ENCODE results near the gene SPTLC2. TPM values are rescaled to one million over a fixed set of nuclear protein-coding genes. Genes with fewer than 3 reads are reported as not detected.

Gene SPTLC2
- total and polyA plus RNA-seq, 7 donors, result 2.4 to 9.0 (median 5.8) TPM

DNA sequence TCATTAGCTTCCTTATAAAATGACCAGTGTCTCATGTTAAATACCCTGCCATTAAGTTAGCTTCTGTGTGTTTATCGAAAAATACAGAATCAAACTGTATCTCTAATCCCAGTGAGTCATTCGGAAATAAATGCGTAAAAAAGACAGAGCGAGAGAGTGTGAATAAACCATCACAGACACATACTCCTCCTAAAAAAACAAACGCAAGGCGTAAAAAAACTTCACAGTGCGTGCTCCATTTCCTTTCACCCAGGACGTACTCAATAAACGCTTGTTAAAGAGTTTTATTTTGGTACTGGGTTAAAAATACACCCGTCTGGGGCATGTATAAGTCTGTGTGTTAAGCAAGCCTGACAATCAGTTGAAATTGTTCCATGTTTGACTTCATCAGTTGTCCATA is 59.0 kb downstream of the SPTLC2 start:
- TF ChIP-seq, protein P1, sequence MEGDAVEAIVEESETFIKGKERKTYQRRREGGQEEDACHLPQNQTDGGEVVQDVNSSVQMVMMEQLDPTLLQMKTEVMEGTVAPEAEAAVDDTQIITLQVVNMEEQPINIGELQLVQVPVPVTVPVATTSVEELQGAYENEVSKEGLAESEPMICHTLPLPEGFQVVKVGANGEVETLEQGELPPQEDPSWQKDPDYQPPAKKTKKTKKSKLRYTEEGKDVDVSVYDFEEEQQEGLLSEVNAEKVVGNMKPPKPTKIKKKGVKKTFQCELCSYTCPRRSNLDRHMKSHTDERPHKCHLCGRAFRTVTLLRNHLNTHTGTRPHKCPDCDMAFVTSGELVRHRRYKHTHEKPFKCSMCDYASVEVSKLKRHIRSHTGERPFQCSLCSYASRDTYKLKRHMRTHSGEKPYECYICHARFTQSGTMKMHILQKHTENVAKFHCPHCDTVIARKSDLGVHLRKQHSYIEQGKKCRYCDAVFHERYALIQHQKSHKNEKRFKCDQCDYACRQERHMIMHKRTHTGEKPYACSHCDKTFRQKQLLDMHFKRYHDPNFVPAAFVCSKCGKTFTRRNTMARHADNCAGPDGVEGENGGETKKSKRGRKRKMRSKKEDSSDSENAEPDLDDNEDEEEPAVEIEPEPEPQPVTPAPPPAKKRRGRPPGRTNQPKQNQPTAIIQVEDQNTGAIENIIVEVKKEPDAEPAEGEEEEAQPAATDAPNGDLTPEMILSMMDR (IDR thresholded peaks at IDR 0.05), result no peak
- no peak overlapping the region for H3K27ac ChIP-seq
- peaks cover 3 to 60% of the 10 kb centered on the region in 2 donors for H3K36me3 ChIP-seq (ENCODE audit: insufficient read depth in 1 of 2, low read depth in 1 of 2)
- DNase-seq (no peak), ATAC-seq (no peak)
- WGBS, 3 donors, result 92 to 94% (median 92%) methylated on average over 10 of the region's 10 CpGs
- intact Hi-C loops (cut with DNase I), result loop anchor here in 1 of 2 donors (10.0 kb wide), 2 partner anchors 413 to 683 kb away; partner anchors contain the start of gene ZDHHC22
- no peaks in the 10 kb centered on the region for H3K27me3 ChIP-seq (ENCODE audit: insufficient read depth in 3 of 3, low read length in 2 of 3)
- H3K4me3 ChIP-seq, result no peak overlapping the region
- H3K4me1 ChIP-seq, result no peaks in the 10 kb centered on the region
- H3K9me3 ChIP-seq, result no peaks in the 10 kb centered on the region

DNA sequence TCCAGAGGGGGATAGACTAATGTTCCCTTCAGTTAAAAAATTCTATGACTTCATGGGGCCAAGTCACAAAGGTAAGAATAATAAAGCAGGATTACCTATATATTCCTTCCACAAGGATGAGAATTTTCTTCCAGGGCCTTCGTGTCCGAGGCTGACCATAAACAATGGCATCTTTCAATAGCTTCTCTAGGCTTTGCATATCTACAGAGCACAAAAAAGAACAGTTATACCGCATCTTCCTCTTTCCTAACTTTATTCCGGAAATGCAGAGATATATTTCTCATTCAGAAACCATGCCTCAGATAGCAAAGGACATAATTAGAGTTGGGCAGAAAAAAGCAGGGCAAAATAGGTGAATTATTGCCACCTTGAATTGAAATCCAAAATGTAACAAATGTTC is 59.5 kb downstream of the SPTLC2 start:
- ATAC-seq (no peak), DNase-seq (no peak)
- TF ChIP-seq, protein P1 (IDR thresholded peaks at IDR 0.05), result no peak
- Histone ChIP-seq H3K4me1 (no peaks in the 10 kb centered on the region), H3K36me3 (ENCODE audit: insufficient read depth in 1 of 2, low read depth in 1 of 2) (peaks cover 3 to 60% of the 10 kb centered on the region in 2 donors), H3K27me3 (ENCODE audit: insufficient read depth in 3 of 3, low read length in 2 of 3) (no peaks in the 10 kb centered on the region), H3K4me3 (no peak overlapping the region), H3K9me3 (no peaks in the 10 kb centered on the region), H3K27ac (no peak overlapping the region)
- intact Hi-C loops (cut with DNase I), result loop anchor here in 1 of 2 donors (10.0 kb wide), 2 partner anchors 412 to 682 kb away; partner anchors contain the start of gene ZDHHC22
- 71 to 87% (median 75%) methylated on average over 4 of the region's 4 CpGs for WGBS, 3 donors

DNA sequence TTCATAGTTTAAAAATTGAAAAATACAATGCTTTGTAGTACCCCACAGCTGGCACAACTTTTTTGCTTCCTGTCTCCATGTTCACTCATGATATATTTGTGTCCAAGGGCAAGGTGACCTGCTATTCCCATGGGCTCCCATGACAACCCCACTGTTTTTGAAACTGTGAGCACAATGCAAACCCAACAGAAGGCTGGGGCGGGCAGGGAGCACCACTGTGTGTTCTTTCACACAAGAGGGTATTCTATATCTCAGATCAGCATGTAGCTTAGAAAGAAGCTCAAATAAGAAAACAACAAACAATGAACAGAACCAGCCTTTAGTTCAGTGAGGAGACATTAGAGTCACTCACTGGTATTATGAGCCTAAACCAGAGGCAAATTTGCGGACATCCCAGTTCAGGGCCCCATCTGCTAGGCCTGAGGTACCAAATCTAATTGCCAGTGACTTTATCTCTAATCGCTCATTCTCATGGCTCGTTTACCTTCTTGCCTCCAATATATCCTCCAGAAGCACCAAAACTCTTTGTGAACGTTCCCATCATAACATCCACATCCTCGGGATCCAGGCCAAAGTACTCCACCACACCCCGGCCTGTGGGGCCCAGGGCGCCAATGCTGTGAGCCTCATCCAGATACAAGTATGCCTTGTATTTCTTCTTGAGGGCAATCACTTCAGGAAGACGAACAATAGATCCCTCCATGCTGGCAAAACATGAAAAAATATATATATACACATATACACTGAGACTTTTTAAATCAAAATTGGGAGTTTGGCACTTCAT is 61.4 kb downstream of the SPTLC2 start:
- intact Hi-C loops (cut with DNase I), result loop anchor here in 1 of 2 donors (5.0 to 10.0 kb wide), 3 partner anchors 98 to 680 kb away; partner anchors contain the start of genes AHSA1, VIPAS39 and ZDHHC22
- TF ChIP-seq, protein P1 (IDR thresholded peaks at IDR 0.05), result no peak
- Histone ChIP-seq H3K36me3 (ENCODE audit: insufficient read depth in 1 of 2, low read depth in 1 of 2) (peaks cover 3 to 47% of the 10 kb centered on the region in 2 donors), H3K27me3 (ENCODE audit: insufficient read depth in 3 of 3, low read length in 2 of 3) (no peaks in the 10 kb centered on the region), H3K27ac (no peak overlapping the region), H3K4me3 (no peak overlapping the region), H3K4me1 (no peaks in the 10 kb centered on the region), H3K9me3 (no peaks in the 10 kb centered on the region)
- DNase-seq, result no peak
- 76 to 83% (median 77%) methylated on average over 9 of the region's 9 CpGs for WGBS, 3 donors
- no peak for ATAC-seq

DNA sequence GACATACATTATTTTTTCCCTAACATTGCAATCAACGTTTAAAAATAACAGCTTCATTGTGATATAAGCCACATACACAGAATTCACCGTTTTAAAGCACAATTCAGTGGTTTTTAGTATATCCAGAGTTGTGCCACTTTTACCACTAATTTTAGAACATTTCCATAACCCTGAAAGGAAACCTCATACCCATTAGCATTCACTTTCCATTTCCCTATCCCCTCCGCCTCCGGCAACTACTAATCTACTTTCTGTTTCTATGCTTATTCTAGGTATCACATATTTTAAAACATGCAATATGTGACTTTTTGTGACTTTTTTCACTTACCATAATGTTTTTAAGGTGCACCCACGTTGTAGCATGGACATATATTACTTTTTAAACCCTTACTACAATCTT is 62.2 kb downstream of the SPTLC2 start:
- H3K4me1 ChIP-seq, result no peaks in the 10 kb centered on the region
- TF ChIP-seq, protein P1 (IDR thresholded peaks at IDR 0.05), result no peak
- H3K27me3 ChIP-seq (ENCODE audit: insufficient read depth in 3 of 3, low read length in 2 of 3), result no peaks in the 10 kb centered on the region
- H3K27ac ChIP-seq, result no peak overlapping the region
- no peak for ATAC-seq
- peaks cover 3 to 50% of the 10 kb centered on the region in 2 donors for H3K36me3 ChIP-seq (ENCODE audit: insufficient read depth in 1 of 2, low read depth in 1 of 2)
- 67 to 74% (median 73%) methylated on average over 5 of the region's 5 CpGs for WGBS, 3 donors
- no peak overlapping the region for H3K4me3 ChIP-seq
- DNase-seq, result no peak
- no peaks in the 10 kb centered on the region for H3K9me3 ChIP-seq
- intact Hi-C loops (cut with DNase I), result loop anchor here in 1 of 2 donors (5.0 to 10.0 kb wide), 3 partner anchors 97 to 679 kb away; partner anchors contain the start of genes AHSA1, VIPAS39 and ZDHHC22

All from psoas muscle (tissue), 8 donors.